Lower leg skin (tissue), 3 donors: ENCODE data around the gene DNAJC12.

Experiments used
- CTCF ChIP-seq, 3 donors: fragments of 450-650 bp; IDR thresholded peaks; one replicate each; pipeline ENCODE4 v1.5.1; 2016; ENCODE audit warnings: antibody characterized with exemption in 3 of 3, mild to moderate bottlenecking in 3 of 3, moderate library complexity in 2 of 3
- POLR2A ChIP-seq, 2 donors: fragments of 450-650 bp; IDR thresholded peaks; one replicate each; pipeline ENCODE4 v1.6.1; 2016 to 2017; ENCODE audit warnings: antibody characterized with exemption in 2 of 2, mild to moderate bottlenecking in 1 of 2, moderate library complexity in 1 of 2

DNA sequence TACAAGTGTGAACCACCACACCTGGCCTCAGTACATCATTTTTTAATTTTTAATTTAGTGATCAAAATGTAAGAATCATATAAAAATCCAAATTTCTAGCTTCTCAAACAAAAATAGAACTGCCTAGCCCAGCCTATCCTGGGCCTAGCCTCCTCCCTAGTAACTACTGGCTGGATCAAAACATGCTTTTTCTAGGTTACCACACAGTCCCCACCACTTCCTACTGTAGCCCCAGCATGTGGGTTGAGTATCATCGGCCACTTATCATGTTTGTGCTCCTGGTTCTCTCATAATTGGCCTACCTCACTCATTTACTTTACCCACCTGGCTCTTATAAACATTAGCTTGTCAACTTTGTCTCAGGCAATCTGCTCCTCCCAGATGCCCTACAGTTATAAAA is 52.9 kb downstream of the DNAJC12 start:
- no peak for TF ChIP-seq CTCF (IDR thresholded peaks at IDR 0.05)
- no peak for TF ChIP-seq POLR2A (IDR thresholded peaks at IDR 0.05)
